Measurements from ENCODE around the gene ELFN2.

Gene ELFN2

GRCh38 chr22:37427711-37428635, 694 bp upstream of the ELFN2 start:
- no peak for DNase-seq (ENCODE audit: low spot score)

- no peak for DNase-seq (ENCODE audit: low spot score)
Observed at GRCh38 chr22:37426706-37427134, 559 bp downstream of the ELFN2 start.

GRCh38 chr22:37425800-37426705, 1.2 kb downstream of the ELFN2 start:
- no peak for DNase-seq (ENCODE audit: low spot score)

DNA sequence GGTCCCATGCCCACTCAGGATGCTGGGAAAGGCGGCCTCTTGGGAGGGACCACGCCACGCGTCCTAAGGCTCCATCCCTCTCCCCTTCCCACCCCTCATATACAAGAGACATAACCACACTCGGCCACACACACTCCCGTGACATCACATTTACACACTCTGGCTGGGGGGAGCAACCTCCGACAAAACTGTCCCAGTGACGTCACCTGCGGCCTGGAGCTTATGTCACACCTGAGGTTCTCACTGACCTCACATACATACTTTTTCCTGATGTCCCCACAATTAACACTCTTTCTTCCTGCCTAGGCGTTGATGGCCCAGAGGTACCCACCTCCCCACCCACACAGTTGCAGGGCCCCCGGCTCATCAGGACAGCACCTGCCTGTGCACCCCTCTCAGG, 1.9 kb downstream of the ELFN2 start:
- no peak for DNase-seq (ENCODE audit: low spot score)

DNA sequence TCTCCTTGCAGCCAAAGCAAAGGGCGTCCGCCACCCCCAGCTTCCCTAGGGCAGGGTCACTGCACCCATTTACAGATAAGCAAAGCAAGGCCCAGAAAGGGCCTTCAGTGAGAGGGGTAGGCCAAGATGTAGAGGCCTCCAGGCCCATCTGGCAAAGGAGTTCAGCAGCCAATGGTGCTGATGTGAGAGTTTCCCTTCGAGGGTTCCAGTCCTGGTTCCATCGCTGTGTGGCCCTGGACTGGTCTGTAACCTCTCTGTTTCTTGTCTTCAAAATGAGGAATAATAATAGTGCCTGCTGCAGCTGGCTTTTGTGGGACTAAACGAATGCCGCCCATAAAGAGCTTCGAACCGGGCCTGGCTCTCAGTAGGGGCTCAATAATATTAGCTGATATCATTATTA, 4.0 kb downstream of the ELFN2 start:
- DNase-seq (ENCODE audit: low spot score) = no peak

DNA sequence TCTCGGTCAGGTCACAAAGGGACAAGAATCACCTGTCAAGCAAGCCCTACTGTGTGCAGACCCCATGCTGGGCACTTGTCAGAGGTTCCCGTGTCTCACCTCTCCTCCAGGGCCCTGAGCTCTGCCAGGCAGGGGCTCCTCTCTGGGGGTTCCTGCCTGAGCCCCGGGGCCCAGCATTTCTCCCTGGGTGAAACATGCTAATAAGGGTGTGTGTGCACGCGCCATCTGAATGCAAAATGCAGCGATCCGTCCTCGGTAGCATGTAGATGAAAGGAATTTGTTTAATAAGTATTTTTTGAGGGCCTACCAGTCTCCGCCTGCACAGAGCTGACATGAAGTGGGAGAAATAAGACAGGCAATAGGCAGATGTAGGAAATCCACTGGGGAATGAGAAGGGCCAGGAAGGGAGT, 5.8 kb downstream of the ELFN2 start:
- no peak for DNase-seq (ENCODE audit: low spot score)

DNA sequence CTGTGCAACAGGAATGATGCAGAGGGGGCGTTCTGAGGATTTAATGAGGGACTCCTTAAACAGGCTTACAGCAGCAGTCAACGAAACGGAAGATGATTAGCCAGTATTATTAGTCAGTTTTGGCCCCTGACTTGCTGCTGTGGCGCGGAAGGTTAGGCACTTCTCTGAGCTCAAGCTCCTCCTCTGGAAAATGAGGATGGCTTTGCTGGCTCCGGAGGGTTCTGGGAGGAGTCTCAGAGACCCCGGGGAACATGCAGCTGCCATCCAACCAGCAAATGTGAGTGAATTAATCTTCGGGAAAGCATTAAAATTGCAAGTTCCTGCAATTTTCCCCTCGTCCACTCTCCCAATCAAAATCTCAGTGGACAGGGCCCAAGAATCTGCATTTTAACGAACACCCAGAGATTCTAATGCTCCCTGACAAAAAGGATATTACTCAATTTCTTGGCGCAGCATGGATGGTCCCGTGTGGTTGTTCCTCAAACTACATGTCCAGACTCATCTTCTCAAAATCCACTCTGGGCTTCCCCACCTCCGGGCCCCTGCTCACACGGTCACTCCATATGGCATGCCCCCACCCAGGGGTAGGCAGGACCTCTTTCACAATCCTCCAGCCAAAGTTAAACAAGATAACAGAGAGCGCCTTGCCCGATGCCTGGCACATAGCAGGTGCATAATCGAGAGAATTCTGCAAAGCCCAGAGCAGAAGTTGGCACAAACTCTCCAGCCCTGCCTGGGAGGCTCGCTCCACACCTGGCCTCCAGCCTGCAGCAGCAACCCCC, 6.4 kb downstream of the ELFN2 start:
- no peak for DNase-seq (ENCODE audit: low spot score)

- DNase-seq (ENCODE audit: low spot score) = no peak
Observed at GRCh38 chr22:37419969-37420685, 7.2 kb downstream of the ELFN2 start.

DNA sequence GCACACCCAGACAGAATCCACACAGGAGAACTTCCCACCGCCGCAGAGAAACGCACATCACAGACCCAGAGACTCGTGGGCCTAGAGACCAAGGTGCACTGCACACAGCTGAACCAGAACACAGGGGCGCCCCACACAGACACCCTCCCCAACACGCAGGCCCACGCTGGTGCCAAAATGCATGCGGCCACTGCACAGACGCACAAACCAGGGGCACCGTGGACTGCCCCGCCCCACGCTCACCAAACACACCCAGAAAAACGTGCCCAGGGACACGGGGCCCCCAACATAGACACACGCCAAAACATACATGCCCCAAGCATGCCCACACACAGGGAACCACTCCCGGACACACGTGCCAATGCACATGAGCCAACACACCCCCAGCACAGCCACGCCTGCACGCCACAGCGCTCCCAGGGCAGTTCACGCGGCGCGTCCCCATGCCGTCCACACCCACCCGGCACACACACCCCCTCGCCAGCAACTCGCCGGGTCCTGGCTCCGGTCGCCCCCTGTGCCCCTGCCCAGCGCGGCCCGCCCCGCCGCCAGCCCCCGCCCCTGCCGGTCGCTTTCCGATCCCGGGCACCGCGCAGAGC, 7.8 kb downstream of the ELFN2 start:
- DNase-seq (ENCODE audit: low spot score) = no peak

DNA sequence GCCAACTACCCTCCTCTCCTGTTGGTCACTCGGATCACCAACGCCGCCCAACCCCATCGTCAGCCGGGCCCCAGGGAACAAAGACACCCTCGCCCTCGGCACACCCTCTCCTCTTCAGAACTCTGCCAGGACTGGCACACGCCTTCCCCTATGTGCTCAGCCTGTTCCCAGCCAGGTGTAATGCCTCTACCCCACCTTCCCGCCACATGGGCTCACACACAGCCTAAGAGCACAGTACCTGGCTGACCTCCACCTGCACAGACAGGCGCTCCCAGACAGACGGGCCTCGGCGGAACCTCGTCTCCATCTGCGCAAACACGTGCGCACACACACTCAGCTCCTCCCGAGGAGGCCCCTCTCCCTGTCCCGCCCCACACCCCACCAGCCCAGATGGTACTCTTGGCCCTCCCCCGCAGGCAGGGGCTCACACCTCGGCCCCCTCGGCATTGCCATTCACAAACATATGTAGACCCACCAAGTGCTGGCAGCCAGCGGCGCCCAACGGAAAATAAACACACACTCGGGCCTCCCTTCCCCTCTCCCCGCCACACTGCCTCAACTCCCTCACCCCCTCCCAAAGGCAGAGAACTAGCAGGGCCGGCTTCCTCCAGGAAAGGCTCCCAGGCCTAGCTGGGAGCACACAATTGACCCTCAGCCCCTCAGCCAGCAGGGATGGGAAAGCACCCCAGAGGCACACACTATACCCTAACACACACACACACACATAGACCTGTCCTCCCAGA, 8.5 kb downstream of the ELFN2 start:
- DNase-seq (ENCODE audit: low spot score) = no peak

DNA sequence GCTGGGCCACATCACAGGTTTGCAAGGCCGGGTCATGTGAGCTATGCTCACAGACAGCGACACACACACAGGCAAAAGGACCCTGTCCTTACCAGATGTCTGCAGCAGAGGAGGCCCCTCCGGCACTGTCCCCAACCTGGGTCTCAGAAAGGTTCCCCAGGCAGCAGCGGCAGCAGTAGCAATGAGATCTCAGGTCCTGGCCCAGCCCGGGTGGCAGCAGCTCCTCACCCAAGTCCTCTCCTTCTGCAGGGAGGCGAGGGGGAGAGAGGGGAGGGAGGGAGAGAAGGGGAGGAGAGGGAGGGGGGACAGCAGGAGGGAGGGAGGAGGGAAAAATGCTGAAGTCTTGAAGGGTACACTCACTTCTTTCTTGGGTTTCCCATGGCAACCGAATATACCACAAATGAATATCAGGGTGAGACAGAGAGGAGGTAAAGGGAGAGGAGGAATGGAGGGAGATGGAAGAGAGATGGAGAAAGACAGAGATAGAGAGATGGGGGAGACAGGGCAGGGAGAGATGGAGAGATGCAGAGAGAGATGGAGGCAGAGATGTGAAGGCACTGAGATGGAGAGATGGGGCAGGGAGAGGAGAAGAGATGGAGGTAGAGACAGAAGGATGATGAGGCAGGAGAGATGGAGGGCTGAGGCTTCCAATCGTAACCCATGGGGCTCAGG, 9.5 kb downstream of the ELFN2 start:
- DNase-seq (ENCODE audit: low spot score) = no peak

- DNase-seq (ENCODE audit: low spot score) = no peak
Observed at GRCh38 chr22:37417264-37417663, 10.0 kb downstream of the ELFN2 start.

GRCh38 chr22:37416827-37417226, 10.5 kb downstream of the ELFN2 start:
- no peak for DNase-seq (ENCODE audit: low spot score)

GRCh38 chr22:37416389-37416788, 10.9 kb downstream of the ELFN2 start:
- no peak for DNase-seq (ENCODE audit: low spot score)

- DNase-seq (ENCODE audit: low spot score) = no peak
Observed at GRCh38 chr22:37415210-37415609, 12.1 kb downstream of the ELFN2 start.

DNA sequence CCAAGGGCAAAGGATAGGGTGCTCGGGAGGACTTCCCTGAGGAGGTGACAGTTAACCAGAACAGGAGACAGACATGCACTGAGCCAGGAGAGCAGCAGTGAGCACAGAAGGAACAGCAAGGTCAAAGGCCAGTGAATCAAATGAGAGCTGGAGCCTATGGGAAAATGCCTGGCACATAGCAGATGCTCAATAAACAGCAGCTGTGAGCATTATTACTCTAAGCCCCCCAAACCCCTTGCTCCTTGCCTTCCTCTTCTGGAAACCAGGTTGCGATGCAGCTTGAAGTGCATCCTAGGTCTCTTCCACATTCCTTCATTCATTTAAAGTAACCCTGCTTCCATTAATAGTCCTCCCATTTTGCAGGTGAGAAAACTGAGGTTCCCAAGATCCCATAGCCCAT, 13.0 kb downstream of the ELFN2 start:
- no peak for DNase-seq (ENCODE audit: low spot score)

GRCh38 chr22:37413546-37413945, 13.7 kb downstream of the ELFN2 start:
- no peak for DNase-seq (ENCODE audit: low spot score)

DNA sequence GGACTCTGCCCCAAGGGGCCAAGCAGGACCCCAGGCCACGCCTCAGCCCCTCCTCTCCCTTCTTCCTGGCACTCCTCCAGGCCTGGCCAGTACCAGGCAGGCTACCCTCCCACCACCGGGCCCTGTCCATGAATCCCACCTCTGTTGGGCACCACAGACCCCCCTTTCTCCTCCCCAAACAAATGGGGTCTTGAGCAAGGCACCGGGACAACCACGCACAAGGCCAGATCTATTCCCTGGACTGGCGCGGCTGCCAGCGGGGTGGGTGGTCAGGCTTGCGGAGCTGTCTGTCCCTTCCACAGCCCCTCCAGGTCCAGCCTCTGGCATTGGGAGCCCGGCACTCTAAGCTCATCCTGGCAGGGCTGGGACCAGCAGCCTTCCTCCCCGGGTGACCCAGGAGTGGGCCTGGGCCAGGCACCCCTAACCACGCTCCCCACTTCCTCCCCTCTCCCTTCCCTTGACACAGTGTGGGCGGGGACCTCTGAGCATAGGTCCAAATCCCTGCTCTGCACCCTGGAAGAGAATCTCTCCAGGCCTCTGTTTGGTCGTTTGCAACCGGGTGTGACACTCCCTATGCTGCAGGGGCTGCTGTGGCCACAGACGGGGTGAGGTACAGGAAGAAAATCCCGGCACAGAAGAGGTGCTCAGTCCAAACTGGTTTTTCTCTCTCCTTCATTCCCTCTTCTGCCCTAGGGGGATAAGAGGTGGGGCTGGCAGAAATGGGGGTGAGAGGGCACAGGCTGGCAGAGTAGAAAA, 14.6 kb downstream of the ELFN2 start:
- DNase-seq (ENCODE audit: low spot score) = no peak

GRCh38 chr22:37411655-37412054, 15.6 kb downstream of the ELFN2 start:
- no peak for DNase-seq (ENCODE audit: low spot score)

Data from COLO829 (cell line).